DND-41 (cell line): Measurements from ENCODE around the gene S100A2.
"Not testable (repeated sequence)": the region's sequence is repeated elsewhere in the genome, so short reads cannot be mapped to it uniquely, and the experiment has no call there.

Experiments used
- ATAC-seq: fragments of 200-7000 bp; cut with Tn5 transposase; 3 replicates; pipeline ENCODE4 v1.9.1; 2021; ENCODE audit warnings: low read depth; ENCODE audit not compliant: insufficient read depth
- DNase-seq: peaks from one replicate; pipeline ENCODE4 v3.0.0-alpha.2; 2020
- H2AFZ ChIP-seq: 2 replicates; pipeline ENCODE4 v1.6.0; 2012; ENCODE audit warnings: low read depth, low read length
- H3K27ac ChIP-seq: 2 replicates; pipeline ENCODE4 v1.5.1; 2012; ENCODE audit warnings: low read length, inconsistent platforms
- H3K27me3 ChIP-seq: fragments of 200-600 bp; sonication (generic); 2 replicates; pipeline ENCODE4 v1.6.0; 2012; ENCODE audit warnings: low read length, mild to moderate bottlenecking, inconsistent platforms; ENCODE audit not compliant: insufficient read depth, poor library complexity
- H3K36me3 ChIP-seq: 2 replicates; pipeline ENCODE4 v1.5.1; 2012; ENCODE audit warnings: low read length, inconsistent platforms; ENCODE audit not compliant: insufficient read depth
- H3K4me1 ChIP-seq: 2 replicates; pipeline ENCODE4 v1.5.1; 2012; ENCODE audit warnings: mild to moderate bottlenecking, low read length; ENCODE audit not compliant: insufficient read depth
- H3K4me2 ChIP-seq: 2 replicates; pipeline ENCODE4 v1.6.0; 2012; ENCODE audit warnings: mild to moderate bottlenecking, moderate library complexity, low read length, inconsistent platforms; ENCODE audit not compliant: insufficient read depth
- H3K4me3 ChIP-seq, 2 experiments: fragments of 200-600 bp in 1 of 2; shearing (Covaris generic) in 1 of 2; 2 replicates each; pipeline ENCODE4 v1.5.1; 2012 to 2016; ENCODE audit warnings: inconsistent platforms in 2 of 2, low read length in 2 of 2, mild to moderate bottlenecking in 2 of 2, low read depth in 1 of 2, moderate library complexity in 1 of 2
- H3K79me2 ChIP-seq: 2 replicates; pipeline ENCODE4 v1.6.0; 2012; ENCODE audit warnings: low read length, inconsistent platforms; ENCODE audit not compliant: insufficient read depth
- H3K9ac ChIP-seq: 2 replicates; pipeline ENCODE4 v1.6.0; 2012; ENCODE audit warnings: low read depth, mild to moderate bottlenecking, inconsistent platforms, low read length, moderate library complexity
- H3K9me3 ChIP-seq: 2 replicates; pipeline ENCODE4 v1.5.1; 2012; ENCODE audit warnings: low read length, moderate library complexity, mild to moderate bottlenecking, inconsistent platforms; ENCODE audit not compliant: insufficient read depth, severe bottlenecking
- H4K20me1 ChIP-seq: 2 replicates; pipeline ENCODE4 v1.6.0; 2012; ENCODE audit warnings: low read length; ENCODE audit not compliant: insufficient read depth
- EZH2 ChIP-seq: IDR thresholded peaks from 3 replicates; pipeline ENCODE4 v1.6.1; 2012; ENCODE audit warnings: borderline replicate concordance, low read depth, mild to moderate bottlenecking, moderate library complexity, low read length, inconsistent platforms; ENCODE audit not compliant: severe bottlenecking
- TF ChIP-seq, protein P1 (sequence below): IDR thresholded peaks from 2 replicates; pipeline ENCODE4 v1.5.1; 2012; ENCODE audit warnings: borderline replicate concordance, low read length, moderate library complexity, mild to moderate bottlenecking; ENCODE audit not compliant: poor library complexity, severe bottlenecking; ENCODE audit errors: extremely low read depth

The S100A2 gene

DNA sequence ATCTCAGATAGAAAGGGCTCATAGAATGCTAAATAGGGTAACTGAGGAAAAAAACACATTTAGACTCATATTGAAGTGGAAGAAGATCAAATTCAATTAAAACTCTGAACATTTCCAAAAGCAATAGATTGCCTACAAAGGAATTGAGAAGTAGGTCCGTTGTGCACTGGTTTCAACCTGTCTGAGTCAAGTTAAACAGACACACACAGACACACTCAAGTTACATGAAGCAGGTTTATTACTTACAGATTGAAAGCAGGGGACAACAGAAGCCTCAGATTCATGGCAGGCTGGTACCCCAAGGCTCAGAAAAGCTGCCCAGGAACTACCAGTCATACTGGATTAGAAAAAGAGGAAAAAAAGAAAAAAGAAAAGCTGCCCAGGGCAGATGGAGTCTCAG is 20.7 kb upstream of the S100A2 start:
- ATAC-seq (no peak), DNase-seq (no peak)
- Histone ChIP-seq H3K4me2 (no peak overlapping the region), H4K20me1 (no peaks in the 10 kb centered on the region), H3K27ac (no peak overlapping the region), H2AFZ (no peak overlapping the region), H3K36me3 (no peaks in the 10 kb centered on the region), H3K4me1 (no peaks in the 10 kb centered on the region), H3K4me3 (no peak overlapping the region), H3K9me3 (no peaks in the 10 kb centered on the region), H3K9ac (no peak overlapping the region), H3K79me2 (no peaks in the 10 kb centered on the region), H3K27me3 (no peaks in the 10 kb centered on the region)
- TF ChIP-seq, protein P1, sequence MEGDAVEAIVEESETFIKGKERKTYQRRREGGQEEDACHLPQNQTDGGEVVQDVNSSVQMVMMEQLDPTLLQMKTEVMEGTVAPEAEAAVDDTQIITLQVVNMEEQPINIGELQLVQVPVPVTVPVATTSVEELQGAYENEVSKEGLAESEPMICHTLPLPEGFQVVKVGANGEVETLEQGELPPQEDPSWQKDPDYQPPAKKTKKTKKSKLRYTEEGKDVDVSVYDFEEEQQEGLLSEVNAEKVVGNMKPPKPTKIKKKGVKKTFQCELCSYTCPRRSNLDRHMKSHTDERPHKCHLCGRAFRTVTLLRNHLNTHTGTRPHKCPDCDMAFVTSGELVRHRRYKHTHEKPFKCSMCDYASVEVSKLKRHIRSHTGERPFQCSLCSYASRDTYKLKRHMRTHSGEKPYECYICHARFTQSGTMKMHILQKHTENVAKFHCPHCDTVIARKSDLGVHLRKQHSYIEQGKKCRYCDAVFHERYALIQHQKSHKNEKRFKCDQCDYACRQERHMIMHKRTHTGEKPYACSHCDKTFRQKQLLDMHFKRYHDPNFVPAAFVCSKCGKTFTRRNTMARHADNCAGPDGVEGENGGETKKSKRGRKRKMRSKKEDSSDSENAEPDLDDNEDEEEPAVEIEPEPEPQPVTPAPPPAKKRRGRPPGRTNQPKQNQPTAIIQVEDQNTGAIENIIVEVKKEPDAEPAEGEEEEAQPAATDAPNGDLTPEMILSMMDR, result no peak
- no peak for TF ChIP-seq EZH2

DNA sequence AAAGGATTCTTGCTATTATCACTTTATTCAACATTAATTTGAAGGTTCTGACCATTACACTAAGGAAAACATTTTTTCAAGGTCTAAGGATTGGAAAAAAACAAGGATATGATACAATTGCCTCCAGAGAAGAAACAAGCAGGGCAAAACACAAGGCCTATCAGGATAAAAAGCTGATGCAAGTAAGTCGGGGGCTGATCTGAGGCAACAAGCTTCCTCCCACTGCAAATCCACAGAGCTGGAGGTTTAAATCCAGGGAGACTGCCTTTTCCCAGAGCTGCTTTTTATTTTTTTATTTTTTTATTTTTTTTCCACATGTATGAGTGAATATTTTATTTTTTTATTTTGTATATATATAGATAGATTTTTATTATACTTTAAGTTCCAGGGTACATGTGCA is 19.4 kb upstream of the S100A2 start:
- Histone ChIP-seq H3K27ac (no peak overlapping the region), H3K27me3 (no peaks in the 10 kb centered on the region), H3K4me3 (no peak overlapping the region), H3K4me1 (no peaks in the 10 kb centered on the region), H2AFZ (no peak overlapping the region), H3K9me3 (no peaks in the 10 kb centered on the region), H3K9ac (no peak overlapping the region), H4K20me1 (no peaks in the 10 kb centered on the region), H3K79me2 (no peaks in the 10 kb centered on the region), H3K4me2 (no peak overlapping the region), H3K36me3 (no peaks in the 10 kb centered on the region)
- TF ChIP-seq EZH2, result no peak
- TF ChIP-seq, protein P1, result no peak
- DNase-seq, result no peak
- ATAC-seq, result no peak

DNA sequence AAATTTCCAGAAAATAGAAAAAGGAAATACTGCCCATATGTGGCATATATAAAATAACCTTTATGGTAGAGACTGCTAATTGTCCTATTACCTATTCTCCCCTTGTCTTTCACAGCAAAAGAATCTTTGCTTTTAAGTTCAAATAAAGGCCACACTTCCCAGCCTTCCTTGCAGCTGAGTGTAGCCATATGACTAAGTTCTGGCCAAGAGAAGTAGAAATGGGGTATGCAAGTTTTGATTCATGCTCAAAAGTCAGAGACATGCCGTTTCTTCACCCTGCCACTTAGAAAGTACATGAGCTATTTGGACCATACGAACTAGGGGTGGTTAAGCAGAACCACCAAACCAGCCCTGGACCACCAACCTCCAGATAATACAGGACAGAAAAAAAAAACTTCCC is 18.3 kb upstream of the S100A2 start:
- Histone ChIP-seq H3K27ac (no peak overlapping the region), H3K4me1 (no peaks in the 10 kb centered on the region), H4K20me1 (no peaks in the 10 kb centered on the region), H3K9me3 (no peaks in the 10 kb centered on the region), H3K4me2 (no peak overlapping the region), H3K79me2 (no peaks in the 10 kb centered on the region), H3K9ac (no peak overlapping the region), H3K27me3 (no peaks in the 10 kb centered on the region), H3K4me3 (no peak overlapping the region), H2AFZ (no peak overlapping the region), H3K36me3 (no peaks in the 10 kb centered on the region)
- DNase-seq (no peak), ATAC-seq (no peak)
- TF ChIP-seq, protein P1, result no peak
- no peak for TF ChIP-seq EZH2

DNA sequence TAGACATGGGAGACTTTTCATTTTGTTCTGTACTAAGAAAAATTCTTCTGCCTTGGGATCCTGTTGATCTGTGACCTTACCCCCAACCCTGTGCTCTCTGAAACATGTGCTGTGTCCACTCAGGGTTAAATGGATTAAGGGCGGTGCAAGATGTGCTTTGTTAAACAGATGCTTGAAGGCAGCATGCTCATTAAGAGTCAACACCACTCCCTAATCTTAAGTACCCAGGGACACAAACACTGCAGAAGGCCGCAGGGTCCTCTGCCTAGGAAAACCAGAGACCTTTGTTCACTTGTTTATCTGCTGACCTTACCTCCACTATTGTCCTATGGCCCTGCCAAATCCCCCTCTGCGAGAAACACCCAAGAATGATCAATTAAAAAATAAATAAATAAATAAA is 17.9 kb upstream of the S100A2 start:
- not testable (repeated sequence) for H3K27me3 ChIP-seq, H3K79me2 ChIP-seq, H2AFZ ChIP-seq, H3K9ac ChIP-seq, ATAC-seq, H3K4me2 ChIP-seq, H3K9me3 ChIP-seq, H3K4me1 ChIP-seq, H4K20me1 ChIP-seq, DNase-seq, H3K4me3 ChIP-seq, H3K36me3 ChIP-seq, H3K27ac ChIP-seq

DNA sequence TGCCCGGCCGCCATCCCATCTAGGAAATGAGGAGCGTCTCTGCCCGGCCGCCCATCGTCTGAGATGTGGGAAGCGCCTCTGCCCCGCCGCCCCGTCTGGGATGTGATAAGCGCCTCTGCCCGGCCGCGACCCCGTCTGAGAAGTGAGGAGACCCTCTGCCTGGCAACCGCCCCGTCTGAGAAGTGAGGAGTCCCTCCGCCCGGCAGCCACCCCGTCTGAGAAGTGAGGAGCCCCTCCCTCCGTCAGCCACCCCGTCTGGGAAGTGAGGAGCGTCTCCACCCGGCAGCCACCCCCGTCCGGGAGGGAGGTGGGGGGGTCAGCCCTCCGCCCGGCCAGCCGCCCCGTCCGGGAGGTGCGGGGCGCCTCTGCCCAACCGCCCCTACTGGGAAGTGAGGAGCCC is 17.2 kb upstream of the S100A2 start:
- H3K4me2 ChIP-seq, H4K20me1 ChIP-seq, H2AFZ ChIP-seq, H3K79me2 ChIP-seq, H3K9me3 ChIP-seq, ATAC-seq, H3K27me3 ChIP-seq, H3K27ac ChIP-seq, H3K9ac ChIP-seq, H3K4me3 ChIP-seq, H3K4me1 ChIP-seq, DNase-seq, H3K36me3 ChIP-seq: not testable (repeated sequence)
